SK-N-SH (cell line): ENCODE data around the gene TTC28. TPM values are rescaled to one million over a fixed set of nuclear protein-coding genes. Genes with fewer than 3 reads are reported as not detected.
A peak's percentile ranks its signal among the peaks of the same experiment; 100 is the strongest.

Source experiments
- CTCF ChIA-PET: fragments of 300-600, 350-600 bp; formaldehyde crosslinking; extraction: SDS; loops from one replicate; lab custom pipeline; 2021; lab: Yijun Ruan, JAX
- POLR2A ChIA-PET: fragments of 350-600 bp; sonication (Branson Sonifier 250); formaldehyde crosslinking; extraction: SDS; loops from one replicate; lab custom pipeline; 2020; ENCODE audit warnings: antibody characterized with exemption, inconsistent platforms; lab: Yijun Ruan, JAX
- DNase-seq: peaks from one replicate; pipeline ENCODE4 v3.0.0; 2012
- H2AFZ ChIP-seq: fragments of 200-600 bp; sonication (generic); 2 replicates; pipeline ENCODE4 v1.8.1; 2016; ENCODE audit warnings: antibody characterized with exemption, mild to moderate bottlenecking, low read depth
- H3F3A ChIP-seq: fragments of 200-600 bp; sonication (generic); replicated peaks from 2 replicates; pipeline ENCODE3; 2016; ENCODE audit warnings: antibody characterized with exemption, mild to moderate bottlenecking; ENCODE audit not compliant: insufficient read depth
- H3K27ac ChIP-seq, 2 experiments: fragments of 200-500 bp in 1 of 2; fragments of 200-600 bp in 1 of 2; sonication (Bioruptor generic) in 1 of 2; sonication (generic), shearing (Covaris generic) in 1 of 2; 2 replicates each; pipeline versions ENCODE4 v1.5.1 to v1.6.1; 2014 to 2016; ENCODE audit warnings: low read depth in 2 of 2, inconsistent platforms in 1 of 2, low read length in 1 of 2, mild to moderate bottlenecking in 1 of 2, mixed read lengths in 1 of 2
- H3K27me3 ChIP-seq: fragments of 200-600 bp; sonication (generic), shearing (Covaris generic); 2 replicates; pipeline ENCODE4 v1.6.1; 2016; ENCODE audit warnings: mixed run types; ENCODE audit not compliant: insufficient read depth
- H3K36me3 ChIP-seq, 2 experiments: fragments of 200-500 bp in 1 of 2; fragments of 200-600 bp in 1 of 2; sonication (Bioruptor generic) in 1 of 2; sonication (generic) in 1 of 2; replicated peaks in 1 of 2; 2 replicates each; pipeline versions ENCODE3 to v1.5.1; 2014 to 2016; ENCODE audit warnings: low read length in 1 of 2, mild to moderate bottlenecking in 1 of 2; ENCODE audit not compliant: insufficient read depth in 2 of 2, control insufficient read depth in 1 of 2
- H3K4me1 ChIP-seq, 2 experiments: fragments of 200-500 bp in 1 of 2; fragments of 200-600 bp in 1 of 2; sonication (Bioruptor generic) in 1 of 2; sonication (generic), shearing (Covaris generic) in 1 of 2; 2 replicates each; pipeline versions ENCODE4 v1.5.1 to v1.6.1; 2014 to 2016; ENCODE audit warnings: low read depth in 1 of 2, low read length in 1 of 2, mixed run types in 1 of 2; ENCODE audit not compliant: insufficient read depth in 2 of 2, control insufficient read depth in 1 of 2
- H3K4me2 ChIP-seq: fragments of 200-600 bp; sonication (generic), shearing (Covaris generic); 2 replicates; pipeline ENCODE4 v1.6.1; 2017; ENCODE audit warnings: mixed run types
- H3K4me3 ChIP-seq, 2 experiments: fragments of 200-500 bp in 1 of 2; fragments of 200-600 bp in 1 of 2; sonication (Bioruptor generic) in 1 of 2; sonication (generic), shearing (Covaris generic) in 1 of 2; 2 replicates each; pipeline versions ENCODE4 v1.5.1 to v1.8.1; 2014 to 2016; ENCODE audit warnings: low read depth in 2 of 2, inconsistent platforms in 1 of 2, low read length in 1 of 2, mild to moderate bottlenecking in 1 of 2, mixed read lengths in 1 of 2, moderate library complexity in 1 of 2
- H3K79me2 ChIP-seq: fragments of 200-600 bp; sonication (generic); 2 replicates; pipeline ENCODE4 v1.8.1; 2017; ENCODE audit warnings: mild to moderate bottlenecking; ENCODE audit not compliant: insufficient read depth
- H3K9ac ChIP-seq: fragments of 200-600 bp; sonication (generic); 2 replicates; pipeline ENCODE4 v1.6.1; 2017; ENCODE audit warnings: mixed run types
- H3K9me2 ChIP-seq: fragments of 200-600 bp; sonication (generic); 2 replicates; pipeline ENCODE4 v1.6.1; 2017; ENCODE audit warnings: mixed run types
- H3K9me3 ChIP-seq: fragments of 200-600 bp; sonication (generic); 2 replicates; pipeline ENCODE4 v1.6.1; 2017; ENCODE audit warnings: mixed run types, mild to moderate bottlenecking, moderate library complexity
- H4K20me1 ChIP-seq: fragments of 200-600 bp; sonication (generic); 2 replicates; pipeline ENCODE4 v1.6.1; 2017; ENCODE audit warnings: mild to moderate bottlenecking, mixed run types; ENCODE audit not compliant: insufficient read depth
- CTCF ChIP-seq: fragments of 200-600 bp; sonication (generic); IDR thresholded peaks from 2 replicates; pipeline ENCODE4 v1.6.1; 2017; ENCODE audit warnings: antibody characterized with exemption, mild to moderate bottlenecking, moderate library complexity
- EZH2phosphoT487 ChIP-seq: fragments of 200-600 bp; sonication (generic); IDR thresholded peaks from 2 replicates; pipeline ENCODE4 v1.6.1; 2017; ENCODE audit warnings: low read depth, mixed run types, mild to moderate bottlenecking, antibody characterized with exemption, moderate library complexity, borderline replicate concordance
- FOXJ3 ChIP-seq: sonication (generic); formaldehyde crosslinking; IDR thresholded peaks from 2 replicates; pipeline ENCODE4 v1.5.1; 2020; ENCODE audit warnings: mild to moderate bottlenecking, missing genetic modification reagents
- FOXM1 ChIP-seq: IDR thresholded peaks from 2 replicates; pipeline ENCODE4 v1.4.0; 2012; ENCODE audit warnings: low read depth, mild to moderate bottlenecking
- GATA2 ChIP-seq: sonication (generic); formaldehyde crosslinking; IDR thresholded peaks from 2 replicates; pipeline ENCODE4 v1.5.0; 2020; ENCODE audit warnings: mild to moderate bottlenecking, missing genetic modification reagents
- MXI1 ChIP-seq: IDR thresholded peaks from 2 replicates; pipeline ENCODE4 v1.6.1; 2012; ENCODE audit warnings: mild to moderate bottlenecking, low read depth, low read length, improper control_type of control experiment
- NRF1 ChIP-seq: IDR thresholded peaks from 2 replicates; pipeline ENCODE4 v1.6.1; 2012; ENCODE audit warnings: low read depth, mild to moderate bottlenecking, low read length
- PBX3 ChIP-seq: IDR thresholded peaks from 2 replicates; pipeline ENCODE4; 2012
- RAD21 ChIP-seq: IDR thresholded peaks from 2 replicates; pipeline ENCODE4 v1.6.1; 2012; ENCODE audit warnings: mild to moderate bottlenecking, low read length
- RFX5 ChIP-seq: IDR thresholded peaks from 2 replicates; pipeline ENCODE4 v1.6.1; 2012; ENCODE audit warnings: mild to moderate bottlenecking, improper control_type of control experiment, low read length
- RXRA ChIP-seq: IDR thresholded peaks from 2 replicates; pipeline ENCODE4 v1.4.0; 2012; ENCODE audit warnings: low read depth, mild to moderate bottlenecking, borderline replicate concordance
- TCF12 ChIP-seq: IDR thresholded peaks from 2 replicates; pipeline ENCODE4 v1.4.0; 2012
- YY1 ChIP-seq: IDR thresholded peaks from 2 replicates; pipeline ENCODE4 v1.4.0; 2012; ENCODE audit warnings: low read depth, mild to moderate bottlenecking
- WGBS: methylation state at CpG from one replicate; pipeline ENCODE4 v1.1.6; 2017; ENCODE audit warnings: low lambda C conversion rate; 5-methylcytosine and 5-hydroxymethylcytosine counted together
- polyA plus RNA-seq, 3 experiments: library from polyadenylated mRNA; depleted of rRNA; stranded (reverse); fragments of >200 nt; gene quantifications; 2 replicates each; pipeline ENCODE4 v1.2.3, GENCODE V29; 2012
- TF ChIP-seq, protein P1 (sequence below): IDR thresholded peaks from 2 replicates; pipeline ENCODE4 v1.4.0; 2012; ENCODE audit warnings: low read depth

Gene TTC28
- polyA plus RNA-seq, 1 of the 3 experiments (the other 2 are of a cell fraction) = 5.9 TPM

DNA sequence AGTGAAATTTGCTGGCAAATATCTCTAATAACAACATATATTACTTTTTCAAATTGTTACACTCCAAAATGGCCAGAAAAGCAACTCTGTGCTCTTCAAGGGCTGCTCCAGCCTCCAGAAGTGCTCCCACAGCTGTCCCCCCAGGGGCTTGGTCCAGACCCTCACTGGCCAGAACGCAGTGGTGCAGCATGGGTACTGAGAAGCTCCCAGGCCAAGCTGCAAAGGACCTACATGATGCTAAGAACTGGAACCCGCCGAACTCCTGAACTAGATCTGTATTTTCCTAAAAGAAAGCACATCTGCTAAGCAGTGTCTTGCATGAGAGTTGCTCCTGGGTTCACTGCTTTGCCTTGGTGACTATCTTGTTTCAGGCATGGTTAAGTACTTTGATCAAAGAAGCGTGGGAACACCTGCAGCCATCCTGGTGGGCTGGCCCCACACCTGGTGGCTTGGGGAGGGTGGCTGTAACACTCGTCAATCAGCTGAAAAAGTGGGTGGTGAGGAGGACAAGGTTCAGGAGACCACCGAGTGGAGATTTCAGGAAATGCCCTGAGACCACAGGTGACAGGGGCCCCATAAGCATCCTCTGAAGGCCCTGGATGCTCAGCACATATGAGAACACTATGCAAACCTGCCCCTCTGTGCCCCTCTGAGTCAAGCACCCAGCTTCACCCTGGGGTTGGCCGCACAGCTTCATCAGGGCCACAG lies 687.9 kb downstream of the TTC28 start:
- no peak for DNase-seq
- Histone ChIP-seq H3K27ac (no peak overlapping the region), H3F3A (no peaks in the 10 kb centered on the region), H3K9me3 (no peaks in the 10 kb centered on the region), H3K4me2 (no peak overlapping the region), H3K36me3 (peaks cover 3 to 30% of the 10 kb centered on the region in 2 experiments), H3K79me2 (no peaks in the 10 kb centered on the region), H3K4me1 (peaks cover 0 to 4% of the 10 kb centered on the region in 2 experiments; a peak in 1 of 4 replicates), H3K4me3 (no peak overlapping the region), H3K27me3 (no peaks in the 10 kb centered on the region), H3K9me2 (no peaks in the 10 kb centered on the region), H3K9ac (no peak overlapping the region), H4K20me1 (no peaks in the 10 kb centered on the region), H2AFZ (no peak overlapping the region)
- ChIA-PET POLR2A (interaction anchor here (0.6 kb wide), 1 partner anchor 376 kb away, joined by 4 read pairs; no protein-coding TSS in a partner anchor), CTCF (interaction anchor here (1.1 to 32.5 kb wide), 4 partner anchors 9 to 107 kb away, joined by 3 to 630 read pairs (median 6); no protein-coding TSS in a partner anchor)
- no peak for TF ChIP-seq EZH2phosphoT487
- TF ChIP-seq YY1 = no peak
- TF ChIP-seq NRF1 = no peak
- no peak for TF ChIP-seq GATA2 (CRISPR knock-in tag)
- TF ChIP-seq RXRA = no peak
- TF ChIP-seq FOXJ3 (CRISPR knock-in tag) = no peak
- TF ChIP-seq, protein P1, sequence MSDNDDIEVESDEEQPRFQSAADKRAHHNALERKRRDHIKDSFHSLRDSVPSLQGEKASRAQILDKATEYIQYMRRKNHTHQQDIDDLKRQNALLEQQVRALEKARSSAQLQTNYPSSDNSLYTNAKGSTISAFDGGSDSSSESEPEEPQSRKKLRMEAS = no peak
- TF ChIP-seq PBX3 = no peak
- no peak for TF ChIP-seq TCF12
- no peak for TF ChIP-seq FOXM1
- TF ChIP-seq MXI1 = no peak
- 93% methylated on average over 7 of the region's 7 CpGs for WGBS

DNA sequence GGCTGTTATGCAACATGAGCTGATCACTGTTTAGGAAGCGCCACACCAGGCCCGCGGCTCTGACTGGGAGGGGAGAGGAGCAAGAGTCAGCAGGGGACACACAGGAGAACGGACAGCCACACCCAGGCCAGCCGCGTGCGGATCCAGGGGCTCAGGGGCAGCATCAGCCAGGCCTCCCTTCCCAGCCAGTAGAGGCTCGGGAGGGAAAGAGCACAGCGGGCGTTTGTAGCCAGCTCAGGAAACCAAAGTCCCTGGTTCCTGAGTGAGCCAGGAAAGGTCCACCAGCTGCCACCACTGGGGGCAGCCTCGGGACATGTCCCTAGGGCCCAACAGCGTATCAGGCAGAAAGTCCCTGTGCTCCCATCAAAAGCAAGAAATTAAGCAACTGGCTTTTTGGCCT lies 688.8 kb downstream of the TTC28 start:
- WGBS = 97% methylated on average over 5 of the region's 12 CpGs
- H3K4me1 ChIP-seq = peaks cover 0 to 4% of the 10 kb centered on the region in 2 experiments; a peak in 1 of 4 replicates
- H4K20me1 ChIP-seq = no peaks in the 10 kb centered on the region
- peak; percentile 72 for DNase-seq
- no peak overlapping the region for H3K9ac ChIP-seq
- ChIA-PET POLR2A (no interaction called here), CTCF (interaction anchor here (0.9 to 32.5 kb wide), 5 partner anchors 10 to 106 kb away, joined by 3 to 630 read pairs (median 6); no protein-coding TSS in a partner anchor)
- H3K36me3 ChIP-seq = peaks cover 3 to 27% of the 10 kb centered on the region in 2 experiments
- no peaks in the 10 kb centered on the region for H3K79me2 ChIP-seq
- H3K27ac ChIP-seq = no peak overlapping the region
- TF ChIP-seq RFX5 (no peak), CTCF (peak; percentile 41), RAD21 (peak; percentile 19; the same call in 1 of the 2 replicates)
- no peaks in the 10 kb centered on the region for H3F3A ChIP-seq
- H3K4me2 ChIP-seq = no peak overlapping the region
- no peak overlapping the region for H2AFZ ChIP-seq
- no peaks in the 10 kb centered on the region for H3K9me2 ChIP-seq
- H3K27me3 ChIP-seq = no peaks in the 10 kb centered on the region
- H3K4me3 ChIP-seq = no peak overlapping the region
- H3K9me3 ChIP-seq = no peaks in the 10 kb centered on the region
